ENCODE measurements around the gene SLC25A13. TPM values are rescaled to one million over a fixed set of nuclear protein-coding genes. Genes with fewer than 3 reads are reported as not detected.

The SLC25A13 gene
- total and polyA plus RNA-seq, 3 donors from 2014 or later: 13.2 to 49.1 (median 35.4) TPM

DNA sequence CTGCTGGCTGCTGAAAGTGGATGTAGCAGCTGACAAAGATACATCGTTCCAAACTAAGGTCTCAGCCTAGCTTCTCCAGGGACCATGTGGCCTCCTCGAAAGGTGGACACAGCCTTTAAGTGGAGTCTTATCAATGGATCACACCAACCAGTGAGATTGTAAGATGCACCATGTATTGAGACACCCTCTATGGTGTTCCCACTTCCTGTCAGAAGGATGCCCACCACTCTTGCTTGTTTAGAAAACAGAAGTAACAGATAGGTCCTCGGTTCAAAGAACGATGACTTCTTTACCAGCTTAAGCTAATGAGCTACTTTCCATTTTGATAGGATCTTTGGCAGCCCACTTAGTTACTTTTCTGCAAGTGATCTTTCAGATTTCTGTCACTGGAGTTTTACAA is 34.3 kb downstream of the SLC25A13 start:
- Histone ChIP-seq H3K27ac (no peak overlapping the region), H3K9me3 (no peaks in the 10 kb centered on the region), H3K4me3 (no peak overlapping the region), H3K36me3 (ENCODE audit: low read depth, missing control alignments) (no peaks in the 10 kb centered on the region), H3K27me3 (no peaks in the 10 kb centered on the region), H3K4me1 (no peaks in the 10 kb centered on the region)
- DNase-seq: no peak
- intact Hi-C loops (cut with DNase I; ENCODE audit: low total_unique reads): no loop called here
- 92 to 95% methylated on average over 4 of the region's 4 CpGs for WGBS, 2 donors
- TF ChIP-seq, protein P1, sequence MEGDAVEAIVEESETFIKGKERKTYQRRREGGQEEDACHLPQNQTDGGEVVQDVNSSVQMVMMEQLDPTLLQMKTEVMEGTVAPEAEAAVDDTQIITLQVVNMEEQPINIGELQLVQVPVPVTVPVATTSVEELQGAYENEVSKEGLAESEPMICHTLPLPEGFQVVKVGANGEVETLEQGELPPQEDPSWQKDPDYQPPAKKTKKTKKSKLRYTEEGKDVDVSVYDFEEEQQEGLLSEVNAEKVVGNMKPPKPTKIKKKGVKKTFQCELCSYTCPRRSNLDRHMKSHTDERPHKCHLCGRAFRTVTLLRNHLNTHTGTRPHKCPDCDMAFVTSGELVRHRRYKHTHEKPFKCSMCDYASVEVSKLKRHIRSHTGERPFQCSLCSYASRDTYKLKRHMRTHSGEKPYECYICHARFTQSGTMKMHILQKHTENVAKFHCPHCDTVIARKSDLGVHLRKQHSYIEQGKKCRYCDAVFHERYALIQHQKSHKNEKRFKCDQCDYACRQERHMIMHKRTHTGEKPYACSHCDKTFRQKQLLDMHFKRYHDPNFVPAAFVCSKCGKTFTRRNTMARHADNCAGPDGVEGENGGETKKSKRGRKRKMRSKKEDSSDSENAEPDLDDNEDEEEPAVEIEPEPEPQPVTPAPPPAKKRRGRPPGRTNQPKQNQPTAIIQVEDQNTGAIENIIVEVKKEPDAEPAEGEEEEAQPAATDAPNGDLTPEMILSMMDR (IDR thresholded peaks at IDR 0.05): no peak
- no peak for TF ChIP-seq POLR2A (IDR thresholded peaks at IDR 0.05)

DNA sequence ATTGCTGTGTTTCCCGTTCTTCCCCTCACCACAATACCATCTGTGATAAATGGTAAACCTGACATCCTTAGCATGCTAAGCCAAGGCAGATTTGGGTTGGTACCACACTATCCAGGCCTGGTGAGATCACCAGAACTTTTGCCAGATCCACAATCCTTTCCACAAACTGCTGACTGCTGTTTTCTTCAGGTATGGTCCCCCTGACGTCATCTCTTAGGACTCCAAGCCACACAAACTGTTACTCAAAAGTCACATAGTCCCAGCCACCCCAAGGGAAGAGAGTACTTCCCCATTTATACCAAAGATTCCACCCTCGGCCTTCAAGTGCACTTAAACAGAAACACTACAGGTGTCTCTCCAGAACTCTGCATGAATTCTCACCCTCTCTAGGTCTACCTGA is 34.8 kb downstream of the SLC25A13 start:
- 81 to 86% methylated on average over 3 of the region's 3 CpGs for WGBS, 2 donors
- H3K4me3 ChIP-seq: no peak overlapping the region
- H3K27me3 ChIP-seq: no peaks in the 10 kb centered on the region
- no peak for DNase-seq
- H3K4me1 ChIP-seq: no peaks in the 10 kb centered on the region
- no peak overlapping the region for H3K27ac ChIP-seq
- no peaks in the 10 kb centered on the region for H3K9me3 ChIP-seq
- intact Hi-C loops (cut with DNase I; ENCODE audit: low total_unique reads): no loop called here
- TF ChIP-seq, protein P1 (IDR thresholded peaks at IDR 0.05): no peak
- no peak for TF ChIP-seq POLR2A (IDR thresholded peaks at IDR 0.05)
- H3K36me3 ChIP-seq (ENCODE audit: low read depth, missing control alignments): no peaks in the 10 kb centered on the region

DNA sequence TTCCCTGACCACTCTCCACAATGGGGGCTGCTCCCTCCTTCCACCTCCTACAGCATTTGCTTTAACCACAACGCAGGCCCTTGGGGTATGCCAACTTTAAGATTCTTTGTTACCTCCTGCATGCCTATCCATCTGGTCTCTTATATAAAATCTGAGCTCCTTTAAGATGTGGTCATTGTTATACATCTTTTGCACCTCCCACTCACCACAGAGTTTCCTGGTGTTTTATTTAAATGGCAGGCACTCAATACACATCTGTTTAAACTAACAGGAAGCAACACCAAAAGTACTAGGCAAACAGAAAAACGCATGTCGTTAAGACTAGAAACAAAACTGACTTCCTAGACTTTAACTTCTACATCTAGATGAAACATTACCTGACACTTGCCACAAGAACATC is 36.3 kb downstream of the SLC25A13 start:
- Histone ChIP-seq H3K4me3 (no peak overlapping the region), H3K9me3 (no peaks in the 10 kb centered on the region), H3K27me3 (no peaks in the 10 kb centered on the region), H3K27ac (no peak overlapping the region), H3K36me3 (ENCODE audit: low read depth, missing control alignments) (no peaks in the 10 kb centered on the region), H3K4me1 (no peaks in the 10 kb centered on the region)
- 51 to 86% methylated on average over 3 of the region's 3 CpGs for WGBS, 2 donors
- intact Hi-C loops (cut with DNase I; ENCODE audit: low total_unique reads): no loop called here
- TF ChIP-seq, protein P1 (IDR thresholded peaks at IDR 0.05): no peak
- no peak for TF ChIP-seq POLR2A (IDR thresholded peaks at IDR 0.05)
- no peak for DNase-seq

DNA sequence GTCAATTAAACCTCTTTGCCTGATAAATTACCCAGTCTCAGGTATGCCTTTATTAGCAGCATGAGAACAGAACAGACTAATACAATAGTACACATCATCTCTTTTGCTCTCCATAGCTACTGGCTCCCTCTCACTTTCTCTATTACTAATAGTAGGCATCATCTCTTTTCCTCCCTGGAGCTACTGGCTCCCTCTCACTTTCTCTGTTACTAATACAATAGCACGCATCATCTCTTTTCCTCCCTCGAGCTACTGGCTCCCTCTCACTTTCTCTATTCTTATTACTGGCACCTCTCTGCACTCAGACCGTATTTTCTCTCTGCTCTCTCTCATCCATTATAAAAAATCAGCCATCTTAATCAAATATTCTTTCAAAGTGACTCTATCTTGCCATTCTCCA is 37.1 kb downstream of the SLC25A13 start:
- Histone ChIP-seq H3K36me3 (ENCODE audit: low read depth, missing control alignments) (no peaks in the 10 kb centered on the region), H3K9me3 (no peaks in the 10 kb centered on the region), H3K27ac (no peak overlapping the region), H3K4me3 (no peak overlapping the region), H3K27me3 (no peaks in the 10 kb centered on the region), H3K4me1 (no peaks in the 10 kb centered on the region)
- WGBS, 2 donors: 90 to 96% methylated on average over 3 of the region's 3 CpGs
- DNase-seq: no peak
- no peak for TF ChIP-seq POLR2A (IDR thresholded peaks at IDR 0.05)
- TF ChIP-seq, protein P1 (IDR thresholded peaks at IDR 0.05): no peak
- intact Hi-C loops (cut with DNase I; ENCODE audit: low total_unique reads): no loop called here

DNA sequence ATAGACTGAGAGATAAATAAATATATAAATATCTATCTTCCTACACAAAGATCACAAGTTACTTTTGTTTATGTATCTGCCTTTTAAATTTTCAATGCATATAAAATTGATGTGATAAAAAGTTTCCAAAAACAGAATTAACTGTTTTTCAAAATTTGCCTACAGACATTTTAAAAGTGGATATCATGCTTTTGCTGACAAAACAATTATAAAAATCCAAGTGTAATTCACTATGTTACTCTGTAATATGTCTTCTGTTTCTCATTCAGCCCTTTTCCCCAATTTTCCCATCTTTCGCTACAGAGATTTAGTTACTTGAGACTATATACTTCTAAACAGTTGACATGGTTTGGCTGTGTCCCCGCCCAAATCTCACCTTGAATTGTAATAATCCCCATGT is 37.7 kb downstream of the SLC25A13 start:
- no peaks in the 10 kb centered on the region for H3K27me3 ChIP-seq
- no peaks in the 10 kb centered on the region for H3K4me1 ChIP-seq
- no peak for DNase-seq
- 94 to 100% methylated on average over 2 of the region's 2 CpGs for WGBS, 2 donors
- TF ChIP-seq, protein P1 (IDR thresholded peaks at IDR 0.05): no peak
- no peak for TF ChIP-seq POLR2A (IDR thresholded peaks at IDR 0.05)
- no peak overlapping the region for H3K27ac ChIP-seq
- no peaks in the 10 kb centered on the region for H3K9me3 ChIP-seq
- H3K4me3 ChIP-seq: no peak overlapping the region
- intact Hi-C loops (cut with DNase I; ENCODE audit: low total_unique reads): no loop called here
- no peaks in the 10 kb centered on the region for H3K36me3 ChIP-seq (ENCODE audit: low read depth, missing control alignments)

Measured in testis (tissue), 3 donors.